ENCODE data around the gene VIT.

Gene VIT

DNA sequence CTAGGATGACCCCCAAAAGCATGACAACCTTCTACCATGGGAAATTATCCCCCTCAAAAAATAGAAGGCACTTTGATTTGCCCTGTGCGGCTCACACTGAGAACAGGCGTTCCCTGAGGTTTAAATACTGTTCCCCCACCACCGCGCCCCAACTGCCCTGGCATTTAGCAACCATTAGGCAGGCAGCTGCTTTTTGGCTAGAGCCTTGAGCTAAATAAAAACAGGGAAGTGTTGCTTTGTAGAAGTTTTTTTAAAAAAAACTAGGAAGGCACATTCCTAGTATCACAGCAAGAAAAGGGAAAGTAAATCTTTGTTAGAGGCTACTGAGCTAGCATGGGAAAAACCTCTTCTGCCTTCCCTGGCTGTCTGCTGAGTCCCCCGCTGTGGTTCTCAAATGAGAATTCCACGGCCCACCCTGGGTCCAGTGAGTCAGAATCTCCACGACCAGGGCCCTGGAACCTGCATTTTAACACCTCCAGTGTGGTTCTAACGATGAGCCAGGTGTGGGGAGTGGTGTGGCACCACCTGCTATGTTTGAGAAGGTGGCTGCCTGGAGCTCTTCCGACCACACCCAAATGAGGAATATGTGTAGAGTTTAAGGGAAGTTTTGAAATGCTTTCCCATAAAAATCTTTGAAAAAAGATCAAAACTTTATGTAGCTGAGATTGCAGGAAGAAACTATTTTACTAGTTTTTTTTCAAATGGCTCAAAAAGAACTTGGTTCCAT is 66.4 kb downstream of the VIT start:
- TF ChIP-seq, protein P1, sequence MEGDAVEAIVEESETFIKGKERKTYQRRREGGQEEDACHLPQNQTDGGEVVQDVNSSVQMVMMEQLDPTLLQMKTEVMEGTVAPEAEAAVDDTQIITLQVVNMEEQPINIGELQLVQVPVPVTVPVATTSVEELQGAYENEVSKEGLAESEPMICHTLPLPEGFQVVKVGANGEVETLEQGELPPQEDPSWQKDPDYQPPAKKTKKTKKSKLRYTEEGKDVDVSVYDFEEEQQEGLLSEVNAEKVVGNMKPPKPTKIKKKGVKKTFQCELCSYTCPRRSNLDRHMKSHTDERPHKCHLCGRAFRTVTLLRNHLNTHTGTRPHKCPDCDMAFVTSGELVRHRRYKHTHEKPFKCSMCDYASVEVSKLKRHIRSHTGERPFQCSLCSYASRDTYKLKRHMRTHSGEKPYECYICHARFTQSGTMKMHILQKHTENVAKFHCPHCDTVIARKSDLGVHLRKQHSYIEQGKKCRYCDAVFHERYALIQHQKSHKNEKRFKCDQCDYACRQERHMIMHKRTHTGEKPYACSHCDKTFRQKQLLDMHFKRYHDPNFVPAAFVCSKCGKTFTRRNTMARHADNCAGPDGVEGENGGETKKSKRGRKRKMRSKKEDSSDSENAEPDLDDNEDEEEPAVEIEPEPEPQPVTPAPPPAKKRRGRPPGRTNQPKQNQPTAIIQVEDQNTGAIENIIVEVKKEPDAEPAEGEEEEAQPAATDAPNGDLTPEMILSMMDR (IDR thresholded peaks at IDR 0.05; ENCODE audit: borderline replicate concordance, control extremely low read depth, extremely low read depth, insufficient read depth, missing control alignments), result no peak
- in situ Hi-C loops (cut with MboI; ENCODE audit: low sequenced_read_pairs, unreplicated experiment), result no loop called here
- DNase-seq (ENCODE audit: low spot score), result no peak

DNA sequence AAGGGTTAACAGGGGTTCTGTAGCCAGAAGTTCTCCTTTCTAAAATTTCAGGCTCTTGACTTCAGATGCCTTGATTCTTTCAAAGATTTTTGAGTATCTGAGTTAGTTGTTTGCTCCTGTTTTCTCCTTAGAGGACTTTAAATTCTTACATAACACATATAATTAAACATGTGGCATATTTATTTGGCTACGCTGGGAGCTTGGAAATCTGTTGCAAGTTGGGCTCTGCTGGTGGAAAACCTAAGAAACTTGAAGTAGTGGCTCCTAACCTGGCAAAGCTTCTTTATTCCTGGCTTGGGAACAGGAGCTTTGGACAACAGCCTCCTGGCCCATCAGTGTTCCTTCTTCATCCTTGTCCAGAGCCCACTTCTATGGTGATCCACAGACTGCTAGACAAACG is 72.6 kb downstream of the VIT start:
- no peak for DNase-seq (ENCODE audit: low spot score)
- in situ Hi-C loops (cut with MboI; ENCODE audit: low sequenced_read_pairs, unreplicated experiment), result no loop called here
- TF ChIP-seq, protein P1 (IDR thresholded peaks at IDR 0.05; ENCODE audit: borderline replicate concordance, control extremely low read depth, extremely low read depth, insufficient read depth, missing control alignments), result no peak

DNA sequence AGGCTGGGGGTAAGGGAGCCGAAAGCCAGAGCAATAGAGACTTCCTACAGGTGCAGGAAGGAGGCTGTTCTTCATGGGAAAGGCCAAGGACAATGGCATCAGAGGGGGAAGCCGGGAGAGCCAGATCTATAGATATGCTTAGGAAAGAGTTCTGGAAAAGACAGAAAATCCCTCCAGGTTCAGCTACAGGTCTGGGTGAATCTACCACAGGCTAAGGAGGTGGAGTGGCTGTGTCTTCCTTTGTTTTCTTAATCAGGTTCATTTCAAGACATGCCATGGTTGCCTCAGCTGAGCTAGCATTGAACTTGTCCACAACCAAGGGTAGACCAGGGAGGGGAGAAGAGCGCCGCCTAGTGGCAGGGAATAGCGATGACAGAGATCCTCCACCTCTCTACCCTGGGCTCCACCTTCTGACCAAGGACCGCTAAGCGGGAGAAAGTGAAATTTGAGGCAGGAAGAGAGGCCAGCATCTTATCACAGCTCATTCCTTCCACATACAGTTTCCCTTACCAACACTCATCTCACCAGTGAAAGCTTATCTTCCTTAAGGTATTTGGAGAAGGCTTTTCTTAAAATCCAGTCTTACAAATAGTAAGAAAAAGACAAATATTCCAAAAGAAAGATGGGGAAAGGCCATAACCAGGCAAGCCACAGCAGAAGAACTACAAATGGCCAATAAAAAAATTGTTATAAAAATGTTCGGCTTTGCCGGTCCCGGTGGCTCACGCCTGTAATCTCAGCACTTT is 74.2 kb downstream of the VIT start:
- in situ Hi-C loops (cut with MboI; ENCODE audit: low sequenced_read_pairs, unreplicated experiment), result no loop called here
- TF ChIP-seq, protein P1 (IDR thresholded peaks at IDR 0.05; ENCODE audit: borderline replicate concordance, control extremely low read depth, extremely low read depth, insufficient read depth, missing control alignments), result peak; percentile 45
- DNase-seq (ENCODE audit: low spot score), result peak; percentile 68

DNA sequence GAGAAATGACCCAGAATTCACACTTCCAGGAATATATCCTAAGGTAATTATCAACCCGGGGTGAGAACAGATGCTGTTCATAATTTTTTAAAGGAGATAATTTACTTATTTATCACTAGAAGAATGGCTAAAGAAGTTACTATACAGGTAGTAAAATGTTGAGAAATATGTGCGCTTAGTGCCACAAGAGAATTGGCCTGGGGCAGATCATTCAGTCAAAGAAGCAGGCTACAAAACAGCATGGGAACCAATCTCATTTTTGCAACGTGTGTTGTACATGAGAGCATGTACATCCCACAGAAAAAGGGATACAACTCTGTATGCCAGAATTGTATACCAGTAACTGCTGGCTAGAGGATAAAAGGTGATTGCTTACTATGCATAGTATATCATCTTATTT is 75.2 kb downstream of the VIT start:
- DNase-seq (ENCODE audit: low spot score), result no peak
- in situ Hi-C loops (cut with MboI; ENCODE audit: low sequenced_read_pairs, unreplicated experiment), result no loop called here
- TF ChIP-seq, protein P1 (IDR thresholded peaks at IDR 0.05; ENCODE audit: borderline replicate concordance, control extremely low read depth, extremely low read depth, insufficient read depth, missing control alignments), result no peak

DNA sequence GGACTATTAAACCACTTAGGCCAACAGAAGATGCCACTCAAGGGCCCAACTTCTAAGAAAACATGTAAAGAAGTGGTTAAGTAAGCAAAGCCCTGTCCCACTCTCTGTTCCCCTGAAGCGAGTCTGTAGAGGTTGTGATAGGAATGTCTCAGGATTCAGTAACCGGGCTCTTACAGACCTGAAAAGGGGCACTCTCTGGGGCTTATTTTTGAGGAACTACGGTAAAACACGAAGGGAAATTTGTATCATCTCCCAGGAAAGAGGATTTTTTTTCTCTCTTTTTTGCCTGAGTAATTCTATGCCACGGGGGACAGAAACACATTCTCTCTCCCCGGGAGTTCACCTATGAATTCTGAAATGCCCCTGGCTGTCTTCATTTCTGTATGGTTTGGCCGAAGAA is 77.4 kb downstream of the VIT start:
- TF ChIP-seq, protein P1 (IDR thresholded peaks at IDR 0.05; ENCODE audit: borderline replicate concordance, control extremely low read depth, extremely low read depth, insufficient read depth, missing control alignments), result no peak
- in situ Hi-C loops (cut with MboI; ENCODE audit: low sequenced_read_pairs, unreplicated experiment), result no loop called here
- no peak for DNase-seq (ENCODE audit: low spot score)

DNA sequence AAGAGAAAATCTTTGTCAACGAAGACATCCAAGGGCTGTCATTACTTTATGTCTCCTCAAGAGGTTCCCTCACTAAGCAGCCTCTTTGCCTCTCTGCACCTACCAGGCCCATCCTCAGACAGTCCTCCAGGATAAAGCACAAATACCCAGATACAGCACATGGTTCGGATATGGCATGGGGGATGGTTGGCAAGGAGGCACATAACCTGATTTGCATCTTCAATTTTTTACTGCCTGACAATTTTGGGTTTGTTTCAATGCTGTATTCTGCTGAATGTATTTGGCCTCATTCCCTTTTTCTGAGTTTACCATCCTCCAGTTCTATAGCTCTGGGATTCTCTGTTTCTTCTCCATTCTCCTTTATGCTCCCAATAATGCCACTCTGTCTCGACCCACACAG is 78.8 kb downstream of the VIT start:
- in situ Hi-C loops (cut with MboI; ENCODE audit: low sequenced_read_pairs, unreplicated experiment), result no loop called here
- TF ChIP-seq, protein P1 (IDR thresholded peaks at IDR 0.05; ENCODE audit: borderline replicate concordance, control extremely low read depth, extremely low read depth, insufficient read depth, missing control alignments), result no peak
- DNase-seq (ENCODE audit: low spot score), result no peak

Measured in GM13976 (cell line).